ENCODE measurements around the gene SERPINA5.

The SERPINA5 gene

DNA sequence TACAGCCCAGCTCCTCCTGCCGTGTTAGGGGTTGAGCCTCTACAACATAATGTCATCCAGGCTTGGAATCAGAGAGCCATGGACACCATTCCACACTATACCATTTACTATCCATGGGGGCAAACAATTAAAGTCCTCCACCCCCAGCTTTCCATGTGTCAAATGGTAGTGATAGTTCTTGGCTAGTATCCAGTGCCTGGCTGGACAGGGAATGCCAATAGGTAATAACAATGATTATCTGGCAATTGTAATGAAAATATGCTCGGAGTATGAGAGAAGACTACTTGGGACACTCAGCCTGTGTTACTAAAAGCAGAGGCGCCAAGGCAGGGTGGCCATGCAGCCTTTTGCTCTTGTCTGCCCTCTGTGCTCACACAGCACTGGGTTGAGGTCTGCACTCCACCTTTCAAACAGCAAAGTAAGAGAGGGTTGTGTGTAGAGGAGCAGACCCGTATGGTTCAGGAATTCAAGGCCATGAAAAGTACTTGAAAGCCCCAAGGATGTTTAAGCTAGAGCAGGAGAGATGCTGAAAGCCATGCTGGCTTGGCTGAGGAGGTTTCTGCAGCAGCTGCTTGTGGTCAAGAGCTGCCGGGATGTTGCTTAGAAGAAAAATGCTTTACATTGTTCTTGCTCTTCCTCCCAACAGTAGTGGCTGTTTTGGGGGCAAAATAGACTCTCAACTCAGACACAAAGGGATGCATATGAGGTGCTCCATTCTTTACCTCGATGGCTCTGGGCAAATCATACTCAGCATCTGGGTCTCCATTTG is 41.6 kb downstream of the SERPINA5 start:
- in situ Hi-C loops (cut with MboI; ENCODE audit: low pct_unique_long_range_greater_than_20kb, low sequenced_read_pairs, unreplicated experiment): no loop called here
- TF ChIP-seq, protein P1, sequence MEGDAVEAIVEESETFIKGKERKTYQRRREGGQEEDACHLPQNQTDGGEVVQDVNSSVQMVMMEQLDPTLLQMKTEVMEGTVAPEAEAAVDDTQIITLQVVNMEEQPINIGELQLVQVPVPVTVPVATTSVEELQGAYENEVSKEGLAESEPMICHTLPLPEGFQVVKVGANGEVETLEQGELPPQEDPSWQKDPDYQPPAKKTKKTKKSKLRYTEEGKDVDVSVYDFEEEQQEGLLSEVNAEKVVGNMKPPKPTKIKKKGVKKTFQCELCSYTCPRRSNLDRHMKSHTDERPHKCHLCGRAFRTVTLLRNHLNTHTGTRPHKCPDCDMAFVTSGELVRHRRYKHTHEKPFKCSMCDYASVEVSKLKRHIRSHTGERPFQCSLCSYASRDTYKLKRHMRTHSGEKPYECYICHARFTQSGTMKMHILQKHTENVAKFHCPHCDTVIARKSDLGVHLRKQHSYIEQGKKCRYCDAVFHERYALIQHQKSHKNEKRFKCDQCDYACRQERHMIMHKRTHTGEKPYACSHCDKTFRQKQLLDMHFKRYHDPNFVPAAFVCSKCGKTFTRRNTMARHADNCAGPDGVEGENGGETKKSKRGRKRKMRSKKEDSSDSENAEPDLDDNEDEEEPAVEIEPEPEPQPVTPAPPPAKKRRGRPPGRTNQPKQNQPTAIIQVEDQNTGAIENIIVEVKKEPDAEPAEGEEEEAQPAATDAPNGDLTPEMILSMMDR (IDR thresholded peaks at IDR 0.05; ENCODE audit: extremely low read depth, insufficient read depth, missing control alignments): no peak
- no peak for DNase-seq (ENCODE audit: low spot score)

GRCh38 chr14:94623422-94623809 is 42.2 kb downstream of the SERPINA5 start:
- TF ChIP-seq, protein P1 (IDR thresholded peaks at IDR 0.05; ENCODE audit: extremely low read depth, insufficient read depth, missing control alignments): no peak
- in situ Hi-C loops (cut with MboI; ENCODE audit: low pct_unique_long_range_greater_than_20kb, low sequenced_read_pairs, unreplicated experiment): no loop called here
- DNase-seq (ENCODE audit: low spot score): no peak

GRCh38 chr14:94623856-94624499 is 42.8 kb downstream of the SERPINA5 start:
- TF ChIP-seq, protein P1 (IDR thresholded peaks at IDR 0.05; ENCODE audit: extremely low read depth, insufficient read depth, missing control alignments): no peak
- DNase-seq (ENCODE audit: low spot score): no peak
- in situ Hi-C loops (cut with MboI; ENCODE audit: low pct_unique_long_range_greater_than_20kb, low sequenced_read_pairs, unreplicated experiment): no loop called here

DNA sequence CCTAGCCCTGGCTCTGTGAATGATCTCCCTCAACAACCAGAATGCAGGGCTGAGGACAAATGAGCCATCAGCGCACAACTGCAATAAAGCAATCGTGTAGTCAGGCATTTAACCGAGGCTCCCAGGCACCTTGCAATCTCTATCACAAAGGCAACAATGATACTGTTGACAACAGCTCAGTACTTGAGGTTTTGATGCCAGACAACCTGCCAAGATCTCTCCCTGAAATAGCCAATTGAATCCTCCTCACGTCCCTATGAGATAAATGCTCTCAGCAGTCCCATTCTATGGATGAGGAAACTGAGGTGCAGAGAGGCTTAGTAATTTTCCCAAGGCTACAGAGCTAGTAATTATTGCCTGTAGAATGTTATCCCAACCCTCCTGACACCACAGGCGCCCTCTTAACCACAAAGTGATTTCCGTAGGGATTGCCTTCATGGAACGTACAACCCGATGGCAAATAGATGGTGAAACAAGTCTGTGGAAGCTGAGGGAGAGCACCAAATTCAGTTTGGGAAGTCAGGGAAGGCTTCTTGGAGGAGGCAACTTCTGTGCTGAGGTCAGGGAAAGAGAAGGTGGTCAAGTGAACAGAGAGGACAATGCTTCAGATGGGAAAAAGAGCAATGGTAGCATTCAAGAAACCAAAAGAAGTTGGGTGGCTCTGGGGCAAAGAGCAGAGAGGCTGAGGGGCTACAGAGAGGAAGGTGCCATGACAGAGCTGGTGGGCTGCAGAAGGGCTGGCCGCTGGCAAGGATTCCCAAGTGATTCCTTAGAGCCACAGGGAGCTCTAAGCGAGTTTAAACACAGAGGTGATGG is 43.5 kb downstream of the SERPINA5 start:
- in situ Hi-C loops (cut with MboI; ENCODE audit: low pct_unique_long_range_greater_than_20kb, low sequenced_read_pairs, unreplicated experiment): no loop called here
- no peak for DNase-seq (ENCODE audit: low spot score)
- TF ChIP-seq, protein P1 (IDR thresholded peaks at IDR 0.05; ENCODE audit: extremely low read depth, insufficient read depth, missing control alignments): no peak

GRCh38 chr14:94625353-94625635 is 44.1 kb downstream of the SERPINA5 start:
- in situ Hi-C loops (cut with MboI; ENCODE audit: low pct_unique_long_range_greater_than_20kb, low sequenced_read_pairs, unreplicated experiment): no loop called here
- TF ChIP-seq, protein P1 (IDR thresholded peaks at IDR 0.05; ENCODE audit: extremely low read depth, insufficient read depth, missing control alignments): no peak
- DNase-seq (ENCODE audit: low spot score): no peak

GRCh38 chr14:94628578-94628977 is 47.4 kb downstream of the SERPINA5 start:
- no peak for DNase-seq (ENCODE audit: low spot score)
- in situ Hi-C loops (cut with MboI; ENCODE audit: low pct_unique_long_range_greater_than_20kb, low sequenced_read_pairs, unreplicated experiment): no loop called here
- TF ChIP-seq, protein P1 (IDR thresholded peaks at IDR 0.05; ENCODE audit: extremely low read depth, insufficient read depth, missing control alignments): no peak

Data from GM13977 (cell line).